ENCODE measurements around the gene OR6N2.

OR6N2 gene, protein sequence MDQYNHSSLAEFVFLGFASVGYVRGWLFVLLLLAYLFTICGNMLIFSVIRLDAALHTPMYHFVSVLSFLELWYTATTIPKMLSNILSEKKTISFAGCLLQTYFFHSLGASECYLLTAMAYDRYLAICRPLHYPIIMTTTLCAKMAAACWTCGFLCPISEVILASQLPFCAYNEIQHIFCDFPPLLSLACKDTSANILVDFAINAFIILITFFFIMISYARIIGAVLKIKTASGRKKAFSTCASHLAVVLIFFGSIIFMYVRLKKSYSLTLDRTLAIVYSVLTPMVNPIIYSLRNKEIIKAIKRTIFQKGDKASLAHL

DNA sequence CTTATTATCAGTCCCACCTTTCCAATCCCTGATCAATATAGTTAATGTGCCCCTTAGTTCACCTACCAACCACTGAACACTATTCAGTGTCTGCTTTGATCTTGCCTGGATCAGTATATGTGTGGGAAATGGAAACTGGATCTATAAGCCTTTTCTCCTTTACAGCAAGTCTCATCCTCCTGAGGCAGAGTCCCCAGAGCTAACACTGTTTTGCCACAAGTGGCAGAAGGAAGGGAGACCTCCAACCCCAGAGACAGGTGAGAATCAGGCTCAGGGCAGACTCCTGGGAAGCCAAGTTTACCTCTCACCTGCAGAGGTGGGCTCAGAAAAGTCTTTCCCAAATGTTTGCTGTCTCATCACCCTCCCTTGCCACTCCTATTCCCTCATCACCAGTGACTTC lies at the start of gene OR6N2:
Gene OR6N2, minus strand, starts transcription at position 101 of the 400 bp plus-strand sequence. CDS start 3,569 bp downstream, outside the sequence.
- no peak for DNase-seq

GRCh38 chr1:158830074-158830677 lies 49.2 kb upstream of the OR6N2 start:
- DNase-seq: peak; percentile 46

DNA sequence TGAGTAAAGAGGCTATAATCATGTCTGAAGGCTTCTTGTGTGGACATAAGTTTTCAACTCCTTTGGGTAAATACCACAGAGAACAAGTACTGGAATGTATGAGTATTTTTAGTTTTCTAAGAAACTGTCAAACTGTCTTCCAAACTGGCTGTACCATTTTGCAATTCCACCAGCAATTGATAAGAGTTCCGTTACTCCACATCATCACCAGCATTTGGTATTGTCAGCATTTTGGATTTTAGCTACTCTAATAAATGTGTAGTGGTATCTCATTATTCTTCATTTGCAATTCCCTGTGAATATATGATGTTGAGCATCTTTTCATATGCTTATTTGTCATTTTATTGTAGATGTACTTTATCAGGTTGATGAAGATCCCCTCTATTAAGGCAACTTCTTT lies 40.7 kb upstream of the OR6N2 start:
- DNase-seq: no peak

DNA sequence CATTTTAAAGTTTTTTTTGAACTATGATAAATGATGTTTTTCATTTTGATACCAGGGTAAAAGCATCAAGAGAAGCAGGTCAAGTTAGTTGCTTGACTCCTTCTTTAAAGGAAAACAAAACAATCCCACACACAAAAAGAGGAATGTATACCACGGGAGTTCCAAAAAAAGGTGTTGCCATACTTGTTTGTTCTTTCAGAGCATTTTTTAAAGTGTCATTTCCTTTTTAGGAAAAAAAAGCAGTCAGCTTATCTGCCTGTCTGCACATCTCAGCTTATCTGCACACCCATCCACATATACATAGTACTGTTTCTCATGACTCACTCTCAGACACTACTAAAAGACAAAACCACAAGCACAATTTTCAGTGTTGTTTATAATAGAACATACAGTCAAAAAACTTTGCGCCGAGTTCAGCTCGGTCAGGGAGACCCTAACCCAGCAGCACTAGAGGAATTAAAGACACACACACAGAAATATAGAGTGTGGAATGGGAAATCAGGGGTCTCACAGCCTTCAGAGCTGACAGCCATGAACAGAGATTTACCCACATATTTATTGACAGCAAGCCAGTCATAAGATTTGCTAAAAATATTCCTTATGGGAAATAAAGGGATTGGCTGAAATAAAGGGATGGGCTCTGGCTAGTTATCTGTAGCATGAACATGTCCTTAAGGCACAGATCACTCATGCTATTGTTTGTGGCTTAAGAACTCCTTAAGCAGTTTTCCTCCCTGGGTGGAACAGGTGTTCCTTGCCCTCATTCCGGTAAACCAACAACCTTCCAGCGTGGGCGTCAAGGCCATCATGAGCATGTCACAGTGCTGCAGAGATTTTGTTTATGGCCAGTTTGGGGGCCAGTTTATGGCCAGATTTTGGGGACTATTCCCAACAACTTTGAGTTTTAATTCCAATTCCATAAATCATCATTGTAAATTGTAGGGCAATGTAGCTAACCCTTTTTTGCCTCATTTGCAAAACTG lies 38.7 kb upstream of the OR6N2 start:
- peak; percentile 93 for DNase-seq

- DNase-seq: peak; percentile 39
These were observed 38.0 kb upstream of the OR6N2 start for GRCh38 chr1:158818975-158819431.

DNA sequence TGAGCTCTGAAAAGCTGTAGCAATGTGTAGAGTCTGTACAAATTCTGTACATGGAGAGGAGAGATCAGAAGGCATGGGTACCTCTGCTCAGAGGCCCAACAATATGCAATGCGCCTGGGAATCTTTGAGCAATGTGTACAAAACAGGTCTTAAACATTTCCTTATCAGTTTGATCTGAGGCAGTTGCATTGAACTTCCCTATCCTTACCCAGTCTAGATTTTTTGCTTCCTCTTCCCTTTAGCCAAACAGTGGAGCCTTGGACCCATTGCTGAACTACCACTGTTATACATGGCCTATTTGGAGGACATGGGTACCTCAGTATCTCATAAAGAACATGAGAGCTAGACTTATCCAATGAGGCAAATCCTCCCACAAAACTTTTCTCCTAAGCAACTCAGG lies 37.6 kb upstream of the OR6N2 start:
- peak; percentile 65 for DNase-seq

- DNase-seq: peak; percentile 30
These were observed 34.0 kb upstream of the OR6N2 start for GRCh38 chr1:158814970-158815369.

DNA sequence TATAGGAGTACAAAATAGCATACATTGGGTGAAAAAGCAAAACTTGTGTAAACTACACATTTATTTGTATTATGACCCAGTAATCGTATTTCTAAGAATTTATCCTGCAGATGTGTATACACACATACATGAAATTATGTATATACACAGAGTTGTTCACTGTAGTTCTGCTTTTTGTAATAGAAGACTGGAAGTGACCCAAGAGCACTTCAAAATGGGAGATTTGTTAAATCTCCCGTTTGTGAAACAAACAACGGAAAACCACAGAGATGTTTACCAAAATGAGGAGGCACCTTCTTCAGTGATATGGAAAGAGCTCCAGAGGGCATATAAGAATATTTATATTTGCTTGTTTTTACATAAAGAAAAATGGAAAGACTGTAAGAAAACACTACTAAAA lies 32.2 kb upstream of the OR6N2 start:
- peak; percentile 36 for DNase-seq

DNA sequence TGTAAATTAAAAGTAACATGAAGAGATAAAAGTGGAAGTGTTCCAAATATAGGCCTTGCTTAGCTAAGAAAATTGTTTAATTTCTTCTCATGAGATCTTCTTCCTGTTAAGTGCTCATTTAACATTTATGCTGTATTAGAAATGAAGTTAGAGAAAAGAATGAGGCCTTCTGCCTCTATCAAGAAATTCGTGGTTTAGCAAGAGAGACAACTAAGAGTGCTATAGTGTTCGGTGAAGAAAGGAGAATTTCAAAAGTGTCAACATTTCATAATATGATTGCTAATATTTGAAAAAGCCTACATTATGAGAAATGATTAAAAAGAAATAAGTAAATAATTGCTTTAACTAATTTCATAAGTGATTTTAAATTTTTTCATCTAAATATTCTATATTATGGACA lies 31.3 kb upstream of the OR6N2 start:
- no peak for DNase-seq

- DNase-seq: no peak
These were observed 29.3 kb upstream of the OR6N2 start for GRCh38 chr1:158810311-158810710.

DNA sequence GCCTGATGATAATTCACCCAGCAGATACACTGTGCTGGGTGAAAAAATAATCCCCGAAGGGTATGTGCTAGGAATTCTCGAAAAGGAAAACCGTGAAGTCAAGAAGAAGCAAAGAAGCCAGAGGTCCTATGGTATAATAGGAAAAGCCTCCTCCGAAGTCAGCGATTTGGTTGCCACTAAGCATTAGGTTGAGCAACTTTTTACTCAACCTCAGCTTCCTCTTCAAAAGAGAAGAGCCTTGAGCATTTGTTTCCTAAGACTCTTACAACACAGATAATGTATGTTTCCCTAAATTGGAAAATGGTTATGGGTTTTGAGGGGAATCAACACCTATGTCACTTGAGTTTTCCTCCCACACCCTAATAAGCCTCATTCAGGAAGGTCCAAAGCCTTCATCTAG lies 28.9 kb upstream of the OR6N2 start:
- peak; percentile 68 for DNase-seq

GRCh38 chr1:158809256-158809655 lies 28.3 kb upstream of the OR6N2 start:
- peak; percentile 59 for DNase-seq

DNA sequence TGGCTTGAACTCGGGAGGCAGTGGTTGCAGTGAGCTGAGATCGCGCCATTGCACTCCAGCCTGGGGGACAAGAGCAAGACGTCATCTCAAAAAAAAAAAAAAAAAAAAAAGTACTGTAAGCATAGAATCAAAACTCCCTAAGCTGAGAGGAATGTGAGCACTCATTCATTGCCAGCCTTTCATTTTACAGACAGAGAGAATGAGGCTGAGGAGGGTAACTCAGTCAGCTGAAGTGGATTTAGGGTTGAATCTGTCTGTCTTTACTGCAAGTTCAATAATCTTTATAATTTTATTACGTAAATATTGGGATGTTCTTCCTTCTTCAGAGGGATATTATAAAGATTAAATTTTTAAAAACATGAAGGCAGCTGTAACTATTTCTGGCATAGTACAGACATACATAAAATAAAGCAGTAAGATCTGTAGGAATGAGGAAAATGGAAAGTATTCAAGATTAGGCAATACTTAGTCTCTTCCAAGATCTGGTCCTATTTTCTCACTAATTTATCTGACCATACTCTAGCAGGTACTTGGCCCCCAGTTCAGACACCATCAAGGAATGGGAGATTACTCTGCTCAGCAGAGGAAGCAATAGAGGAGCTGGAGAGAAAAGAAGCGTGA lies 26.0 kb upstream of the OR6N2 start:
- no peak for DNase-seq

DNA sequence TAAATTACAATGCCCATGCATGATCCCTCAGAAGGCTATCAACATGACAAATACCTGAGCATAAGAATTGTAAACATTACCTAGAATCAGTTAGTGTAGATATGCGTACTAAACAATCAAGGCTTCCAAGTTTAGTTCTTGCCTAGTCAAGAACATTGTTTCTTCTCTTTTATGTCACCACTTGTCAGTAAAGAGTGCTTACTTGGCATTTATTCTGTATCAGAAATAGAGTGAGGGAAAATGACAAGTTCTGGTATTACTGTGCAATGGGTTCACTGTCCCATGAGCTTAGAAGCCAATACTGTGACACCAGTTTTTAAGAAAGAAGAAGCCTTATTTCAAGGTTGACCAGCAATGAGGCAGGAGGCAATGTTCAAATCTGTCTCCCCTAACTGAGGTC lies 22.7 kb upstream of the OR6N2 start:
- no peak for DNase-seq

DNA sequence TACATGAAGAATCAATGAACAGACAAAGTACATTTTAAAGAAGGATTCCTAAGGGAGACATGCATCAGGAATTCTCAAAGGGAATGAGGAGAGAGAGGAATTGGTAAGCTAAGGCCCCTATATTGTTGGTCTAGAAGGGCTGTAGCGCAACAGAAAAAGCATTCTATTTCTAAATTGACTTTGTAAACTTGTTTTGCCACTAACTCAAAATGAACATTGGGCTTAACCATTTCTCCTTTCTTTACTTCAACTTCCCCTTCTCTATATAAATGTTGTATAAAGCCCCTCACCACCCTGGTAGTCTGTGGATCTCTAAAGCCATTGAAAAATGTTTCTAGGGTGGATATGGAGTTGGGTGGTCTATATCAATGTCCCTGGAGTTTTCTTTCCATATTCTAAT lies 20.4 kb upstream of the OR6N2 start:
- DNase-seq: no peak

DNA sequence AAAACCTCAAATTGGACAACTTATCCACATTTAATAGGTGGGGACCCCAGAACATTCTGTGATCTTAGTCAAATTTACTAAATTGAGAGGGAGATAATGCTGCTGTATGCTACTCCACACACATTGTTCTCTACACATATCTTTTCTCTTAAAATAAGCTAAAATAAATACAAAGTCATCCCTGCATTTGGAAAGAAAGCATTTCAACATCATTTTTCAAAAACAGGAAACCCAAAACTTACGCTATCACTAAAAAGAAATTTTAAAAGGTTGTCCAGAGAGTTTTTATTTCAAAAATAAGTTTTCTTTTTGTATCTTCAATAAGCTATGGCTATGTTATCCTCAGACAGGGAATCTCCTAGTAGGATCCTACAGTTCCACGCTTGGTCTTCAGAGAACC lies 19.5 kb upstream of the OR6N2 start:
- DNase-seq: no peak

- DNase-seq: peak; percentile 62
These were observed 18.7 kb upstream of the OR6N2 start for GRCh38 chr1:158799689-158800088.

- DNase-seq: peak; percentile 31
These were observed 17.5 kb upstream of the OR6N2 start for GRCh38 chr1:158798531-158798930.

- DNase-seq: no peak
These were observed 13.2 kb upstream of the OR6N2 start for GRCh38 chr1:158794247-158794646.

DNA sequence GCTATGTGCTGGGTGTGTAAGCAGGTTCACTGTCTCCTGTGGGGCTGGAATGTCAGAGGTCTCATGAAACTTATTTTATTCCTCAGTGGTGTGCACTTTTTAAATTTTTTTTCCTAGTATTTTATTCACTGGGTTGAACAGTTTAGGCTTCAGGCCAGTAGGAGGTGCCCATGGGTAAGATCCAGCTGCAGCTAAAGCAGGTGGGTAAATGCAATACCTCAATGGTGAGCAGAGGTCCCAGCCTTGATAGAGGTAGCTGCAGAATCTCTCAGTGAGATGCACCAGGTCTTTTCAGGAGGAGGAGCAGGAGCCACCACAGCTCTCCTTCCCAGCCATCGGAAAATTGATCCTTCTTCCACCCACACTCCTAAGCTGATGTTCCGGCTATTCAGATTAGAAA lies 12.6 kb upstream of the OR6N2 start:
- DNase-seq: peak; percentile 50

DNA sequence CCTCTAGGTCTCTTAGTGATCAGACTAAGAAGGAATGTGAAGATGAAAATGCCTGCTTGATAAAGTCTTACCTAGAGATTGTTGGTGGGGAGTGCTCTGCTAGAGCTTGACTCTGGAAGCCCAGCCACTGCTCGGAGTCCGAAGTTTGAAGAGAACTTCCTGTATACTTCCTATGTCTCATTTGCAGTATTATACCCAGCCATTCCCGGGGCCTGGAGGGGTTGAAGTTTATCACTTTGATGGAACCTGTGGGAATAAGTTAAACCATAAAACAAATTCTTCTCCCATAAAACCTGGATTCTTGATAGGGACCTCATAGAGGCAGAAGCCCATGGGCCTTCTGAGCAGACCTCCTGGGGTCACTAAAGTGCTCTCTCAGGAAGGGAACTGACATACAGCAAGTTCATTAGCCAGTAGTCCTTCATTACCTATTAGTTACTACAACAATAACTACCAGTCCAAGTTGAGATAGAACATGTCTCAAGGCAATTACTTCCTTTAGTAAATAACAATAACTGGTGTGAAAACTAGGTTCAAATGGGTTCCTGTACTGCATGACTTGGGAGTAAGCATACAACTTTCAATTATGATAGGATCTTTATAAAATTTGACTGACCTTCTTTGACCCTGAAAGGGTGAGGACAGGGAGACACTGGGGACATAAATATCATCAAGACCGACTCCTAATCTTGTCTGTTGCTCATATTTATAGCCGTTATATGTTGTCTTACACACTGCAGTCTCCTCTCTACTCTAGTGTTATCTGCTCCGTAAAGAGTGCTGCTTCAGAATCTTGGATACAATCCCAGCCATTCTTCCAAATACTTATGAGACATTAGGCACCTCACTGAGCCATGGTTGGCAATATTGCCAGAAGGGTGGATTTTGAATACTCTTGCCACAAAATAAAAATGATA lies 8.8 kb downstream of the OR6N2 start, which contains the start of gene OR6N1:
Gene OR6N1, minus strand, starts transcription at position 246 of the 917 bp plus-strand sequence. CDS start 5,513 bp downstream, outside the sequence.
- peak; percentile 13 for DNase-seq

DNA sequence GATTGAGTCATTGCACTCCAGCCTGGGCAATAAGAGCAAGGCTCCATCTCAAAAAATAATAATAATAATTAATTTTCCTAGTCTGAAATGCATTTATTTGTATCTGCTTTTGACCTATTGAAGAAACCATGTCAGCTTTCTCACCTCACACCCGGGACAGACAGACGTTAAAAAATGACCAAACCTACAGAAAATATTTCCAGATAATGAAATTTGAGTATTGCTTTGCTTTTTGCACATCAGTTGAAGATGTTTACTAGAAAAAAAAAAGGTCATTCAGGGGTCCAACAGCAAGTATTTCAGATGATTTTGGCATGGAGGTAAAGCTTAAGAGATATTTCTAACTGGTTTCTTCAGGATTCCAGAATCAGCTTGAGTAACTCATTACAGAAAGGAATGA lies 26.6 kb downstream of the OR6N2 start, which contains the start of gene OR6K6:
Gene OR6K6, plus strand, starts transcription at position 301 of the 400 bp plus-strand sequence. CDS start 168 bp downstream, outside the sequence.
- DNase-seq: no peak

Data from hematopoietic multipotent progenitor cell treated with erythropoietin and hydrocortisone succinate and interleukin-3 and kit ligand, for 6 days (in vitro differentiated cells).